ENCODE measurements around the gene RTN4IP1. TPM values are rescaled to one million over a fixed set of nuclear protein-coding genes. Genes with fewer than 3 reads are reported as not detected.
A peak's percentile ranks its signal among the peaks of the same experiment; 100 is the strongest.

Gene RTN4IP1, protein sequence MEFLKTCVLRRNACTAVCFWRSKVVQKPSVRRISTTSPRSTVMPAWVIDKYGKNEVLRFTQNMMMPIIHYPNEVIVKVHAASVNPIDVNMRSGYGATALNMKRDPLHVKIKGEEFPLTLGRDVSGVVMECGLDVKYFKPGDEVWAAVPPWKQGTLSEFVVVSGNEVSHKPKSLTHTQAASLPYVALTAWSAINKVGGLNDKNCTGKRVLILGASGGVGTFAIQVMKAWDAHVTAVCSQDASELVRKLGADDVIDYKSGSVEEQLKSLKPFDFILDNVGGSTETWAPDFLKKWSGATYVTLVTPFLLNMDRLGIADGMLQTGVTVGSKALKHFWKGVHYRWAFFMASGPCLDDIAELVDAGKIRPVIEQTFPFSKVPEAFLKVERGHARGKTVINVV
- 1 to 10 TPM; 1.4 to 7.6 (median 4.3) TPM for total RNA-seq

DNA sequence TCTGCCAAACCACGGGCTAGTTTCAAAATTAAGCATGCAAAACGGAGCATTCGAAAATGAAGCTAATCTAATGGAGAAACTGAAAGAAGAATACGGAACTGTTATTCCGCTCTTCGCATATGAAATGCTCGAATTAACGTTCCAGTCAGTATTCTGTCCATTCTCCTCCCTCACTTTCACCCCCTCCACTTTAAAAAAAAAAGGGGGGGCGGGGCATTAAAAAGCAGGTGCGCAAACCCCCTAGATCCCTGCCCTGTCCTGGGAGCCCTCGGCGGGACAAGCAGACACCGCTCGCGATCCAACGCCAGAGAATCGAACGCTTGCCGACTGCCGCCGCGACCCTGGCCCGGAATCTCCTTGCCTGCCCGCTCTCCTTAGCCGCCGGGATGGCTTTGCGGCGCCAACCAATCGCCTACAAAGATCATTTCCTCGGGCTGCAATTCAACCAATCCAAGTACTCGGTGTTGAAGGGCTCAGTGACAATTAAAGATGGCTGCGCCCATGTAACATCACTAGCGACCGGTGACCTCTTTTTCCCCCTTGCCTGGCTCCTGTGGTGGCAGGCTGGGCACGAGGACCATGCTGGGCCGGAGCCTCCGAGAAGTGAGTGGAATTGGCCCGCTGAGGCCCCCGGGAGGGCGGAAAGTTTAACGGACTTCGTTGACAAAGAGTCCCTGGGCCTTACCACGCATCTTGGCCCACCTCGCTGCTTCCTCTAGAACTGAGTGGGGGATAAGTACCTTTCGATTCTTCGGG, at the start of gene RTN4IP1, which contains the start of gene QRSL1:
Gene RTN4IP1 (minus strand): TSS at position 396 of the 756 bp plus-strand sequence. CDS start 477 bp downstream, outside the sequence.
Gene QRSL1 (plus strand): TSS at position 476 of the 756 bp plus-strand sequence. CDS start 104 bp downstream, at position 580.
- intact Hi-C loops (cut with DNase I; ENCODE audit: low total_unique reads): no loop called here
- no peak for TF ChIP-seq POLR2A (IDR thresholded peaks at IDR 0.05)
- TF ChIP-seq POLR2AphosphoS5 (IDR thresholded peaks at IDR 0.05): peak; percentile 57 to 77 (median 71)
- peaks cover 0 to 7% of the 10 kb centered on the region in 2 donors for H3K4me1 ChIP-seq
- DNase-seq (ENCODE audit: low spot score in 2 of 2): peak; percentile 83 to 84
- H3K4me3 ChIP-seq: peak within 1 kb of the TSS; percentile 63 to 83 (median 79)
- H3K27me3 ChIP-seq: no peaks in the 10 kb centered on the region
- no peaks in the 10 kb centered on the region for H3K9me3 ChIP-seq
- peak within 1 kb of the TSS; percentile 70 to 77 for H3K27ac ChIP-seq
- H3K36me3 ChIP-seq: no peaks in the 10 kb centered on the region

DNA sequence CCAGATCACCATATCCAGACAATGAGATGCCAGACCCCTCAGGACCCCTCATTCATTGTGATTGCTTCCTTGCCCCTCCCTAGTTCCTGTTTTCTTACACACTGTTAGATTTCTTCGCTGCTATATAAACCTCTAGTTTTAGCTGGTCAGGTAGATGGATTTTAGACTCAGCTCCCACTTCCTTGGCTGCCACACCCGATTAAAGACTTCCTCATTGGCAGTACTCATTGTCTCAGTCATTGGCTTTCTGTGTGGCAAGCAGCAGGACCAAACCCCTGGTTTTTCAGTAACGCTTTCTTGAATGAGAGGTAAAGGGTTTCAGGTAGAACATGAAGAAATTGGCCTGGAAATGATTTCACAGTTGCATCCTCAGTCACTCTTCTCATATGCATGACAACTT, 48.0 kb upstream of the RTN4IP1 start:
- no peak for DNase-seq (ENCODE audit: low spot score in 2 of 2)
- no peak overlapping the region for H3K27ac ChIP-seq
- no peak overlapping the region for H3K4me3 ChIP-seq
- H3K4me1 ChIP-seq: no peaks in the 10 kb centered on the region
- no peaks in the 10 kb centered on the region for H3K27me3 ChIP-seq
- H3K36me3 ChIP-seq: no peaks in the 10 kb centered on the region
- intact Hi-C loops (cut with DNase I; ENCODE audit: low total_unique reads): no loop called here
- no peaks in the 10 kb centered on the region for H3K9me3 ChIP-seq
- no peak for TF ChIP-seq POLR2AphosphoS5 (IDR thresholded peaks at IDR 0.05)
- TF ChIP-seq POLR2A (IDR thresholded peaks at IDR 0.05): no peak
- TF ChIP-seq, protein P1, sequence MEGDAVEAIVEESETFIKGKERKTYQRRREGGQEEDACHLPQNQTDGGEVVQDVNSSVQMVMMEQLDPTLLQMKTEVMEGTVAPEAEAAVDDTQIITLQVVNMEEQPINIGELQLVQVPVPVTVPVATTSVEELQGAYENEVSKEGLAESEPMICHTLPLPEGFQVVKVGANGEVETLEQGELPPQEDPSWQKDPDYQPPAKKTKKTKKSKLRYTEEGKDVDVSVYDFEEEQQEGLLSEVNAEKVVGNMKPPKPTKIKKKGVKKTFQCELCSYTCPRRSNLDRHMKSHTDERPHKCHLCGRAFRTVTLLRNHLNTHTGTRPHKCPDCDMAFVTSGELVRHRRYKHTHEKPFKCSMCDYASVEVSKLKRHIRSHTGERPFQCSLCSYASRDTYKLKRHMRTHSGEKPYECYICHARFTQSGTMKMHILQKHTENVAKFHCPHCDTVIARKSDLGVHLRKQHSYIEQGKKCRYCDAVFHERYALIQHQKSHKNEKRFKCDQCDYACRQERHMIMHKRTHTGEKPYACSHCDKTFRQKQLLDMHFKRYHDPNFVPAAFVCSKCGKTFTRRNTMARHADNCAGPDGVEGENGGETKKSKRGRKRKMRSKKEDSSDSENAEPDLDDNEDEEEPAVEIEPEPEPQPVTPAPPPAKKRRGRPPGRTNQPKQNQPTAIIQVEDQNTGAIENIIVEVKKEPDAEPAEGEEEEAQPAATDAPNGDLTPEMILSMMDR (IDR thresholded peaks at IDR 0.05): no peak

DNA sequence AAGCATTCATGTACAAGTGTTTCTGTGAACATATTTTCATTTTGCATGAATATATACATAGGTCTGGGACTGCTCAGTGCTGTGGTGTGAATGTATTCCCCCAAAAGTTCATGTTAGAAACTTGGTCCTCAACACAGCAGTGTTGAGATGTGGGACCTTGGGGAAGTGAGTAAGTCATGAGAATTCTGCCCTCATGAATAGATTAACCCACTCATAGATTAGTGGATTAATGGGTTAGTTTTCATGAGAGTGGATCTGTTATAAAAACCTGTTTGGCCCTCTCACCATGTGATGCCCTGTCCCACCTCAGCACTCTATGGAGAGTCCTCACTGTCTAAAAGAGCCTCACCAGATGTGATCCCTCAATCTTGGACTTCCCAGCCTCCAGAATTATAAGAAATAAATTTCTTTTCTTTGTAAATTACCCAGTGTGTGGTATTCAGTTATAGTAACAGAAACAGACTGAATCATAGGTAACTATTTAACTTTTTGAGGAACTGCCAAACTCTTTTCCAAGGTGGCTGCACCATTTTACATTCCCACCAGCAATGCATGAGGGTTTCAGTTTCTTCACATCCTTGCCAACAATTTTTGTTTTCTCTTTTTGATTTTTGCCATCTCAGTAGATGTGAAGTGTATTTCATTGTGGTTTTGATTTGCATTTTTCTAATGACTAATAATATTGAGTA, 45.4 kb upstream of the RTN4IP1 start:
- no peaks in the 10 kb centered on the region for H3K9me3 ChIP-seq
- H3K4me1 ChIP-seq: no peaks in the 10 kb centered on the region
- intact Hi-C loops (cut with DNase I; ENCODE audit: low total_unique reads): no loop called here
- no peak overlapping the region for H3K4me3 ChIP-seq
- no peaks in the 10 kb centered on the region for H3K36me3 ChIP-seq
- no peaks in the 10 kb centered on the region for H3K27me3 ChIP-seq
- no peak for DNase-seq (ENCODE audit: low spot score in 2 of 2)
- TF ChIP-seq POLR2A (IDR thresholded peaks at IDR 0.05): no peak
- TF ChIP-seq, protein P1 (IDR thresholded peaks at IDR 0.05): no peak
- no peak for TF ChIP-seq POLR2AphosphoS5 (IDR thresholded peaks at IDR 0.05)
- no peak overlapping the region for H3K27ac ChIP-seq

DNA sequence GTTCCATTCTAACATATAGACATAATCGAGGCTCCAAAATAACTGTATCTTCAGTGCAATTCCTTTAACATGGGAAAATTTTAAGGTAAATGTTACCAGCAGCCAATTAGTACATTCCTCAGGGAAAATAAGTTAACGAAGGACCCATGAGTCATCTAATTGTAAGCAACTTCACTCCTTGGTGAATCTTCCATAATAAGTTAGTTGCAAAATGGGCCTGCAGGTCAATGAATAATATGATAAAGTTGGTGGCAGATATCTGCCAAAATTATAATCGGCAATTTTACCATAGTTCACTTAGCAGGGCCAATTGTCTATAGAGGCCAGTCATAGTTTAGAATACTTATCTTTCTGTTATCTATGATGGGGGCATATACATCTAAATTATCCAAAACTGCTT, 42.4 kb upstream of the RTN4IP1 start:
- intact Hi-C loops (cut with DNase I; ENCODE audit: low total_unique reads): no loop called here
- Histone ChIP-seq H3K4me1 (no peaks in the 10 kb centered on the region), H3K4me3 (no peak overlapping the region)

DNA sequence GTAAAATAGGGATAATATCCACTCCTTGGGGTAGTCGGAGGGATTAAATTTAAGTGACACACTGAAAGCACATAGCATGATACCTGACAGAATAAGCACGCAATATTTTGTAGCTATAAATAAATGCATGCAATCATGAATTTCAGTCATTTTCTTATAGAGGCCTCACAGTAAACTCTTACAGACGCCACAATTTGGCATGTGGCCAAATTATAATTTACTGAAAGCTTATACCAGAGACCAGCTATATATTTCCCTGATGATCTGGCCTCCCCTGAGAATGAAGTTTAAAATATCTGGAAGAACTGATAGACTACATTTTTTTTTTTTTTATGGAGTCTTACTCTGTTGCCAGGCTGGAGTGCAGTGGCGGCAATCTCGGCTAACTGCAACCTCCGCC, 40.9 kb upstream of the RTN4IP1 start:
- H3K36me3 ChIP-seq: no peaks in the 10 kb centered on the region
- intact Hi-C loops (cut with DNase I; ENCODE audit: low total_unique reads): no loop called here
- no peaks in the 10 kb centered on the region for H3K9me3 ChIP-seq
- no peak for DNase-seq (ENCODE audit: low spot score in 2 of 2)
- H3K27ac ChIP-seq: no peak overlapping the region
- TF ChIP-seq POLR2AphosphoS5 (IDR thresholded peaks at IDR 0.05): no peak
- TF ChIP-seq POLR2A (IDR thresholded peaks at IDR 0.05): no peak
- TF ChIP-seq, protein P1 (IDR thresholded peaks at IDR 0.05): no peak
- H3K4me3 ChIP-seq: no peak overlapping the region
- H3K27me3 ChIP-seq: no peaks in the 10 kb centered on the region
- H3K4me1 ChIP-seq: no peaks in the 10 kb centered on the region

More for the DNA sequence above, 42.4 kb upstream of the RTN4IP1 start:
- Histone ChIP-seq H3K27me3 (no peaks in the 10 kb centered on the region), H3K9me3 (no peaks in the 10 kb centered on the region), H3K36me3 (no peaks in the 10 kb centered on the region), H3K27ac (no peak overlapping the region)
- DNase-seq (ENCODE audit: low spot score in 2 of 2): no peak
- no peak for TF ChIP-seq POLR2AphosphoS5 (IDR thresholded peaks at IDR 0.05)

Measured in breast epithelium (tissue), 4 donors.